KOPT-K1 (cell line): ENCODE results near the gene BTG3.

Source experiments
- H3K27ac ChIP-seq: fragments of 200-600 bp; sonication (generic); 2 replicates; pipeline ENCODE4 v1.5.1; 2016; ENCODE audit warnings: antibody characterized with exemption, mild to moderate bottlenecking, low read depth, low read length; ENCODE audit not compliant: poor library complexity, severe bottlenecking
- H3K36me3 ChIP-seq: fragments of 200-600 bp; sonication (generic); 2 replicates; pipeline ENCODE4 v1.5.1; 2017; ENCODE audit warnings: antibody characterized with exemption, mild to moderate bottlenecking, low read length, moderate library complexity; ENCODE audit not compliant: insufficient read depth
- H3K9me3 ChIP-seq: fragments of 200-600 bp; sonication (generic); 2 replicates; pipeline ENCODE4 v1.5.1; 2017; ENCODE audit warnings: antibody characterized with exemption, low read length, mild to moderate bottlenecking; ENCODE audit not compliant: insufficient read depth, poor library complexity, severe bottlenecking

The BTG3 gene

GRCh38 chr21:17572431-17572830 is 40.3 kb downstream of the BTG3 start:
- no peaks in the 10 kb centered on the region for H3K9me3 ChIP-seq
- no peaks in the 10 kb centered on the region for H3K36me3 ChIP-seq
- H3K27ac ChIP-seq: no peak overlapping the region

DNA sequence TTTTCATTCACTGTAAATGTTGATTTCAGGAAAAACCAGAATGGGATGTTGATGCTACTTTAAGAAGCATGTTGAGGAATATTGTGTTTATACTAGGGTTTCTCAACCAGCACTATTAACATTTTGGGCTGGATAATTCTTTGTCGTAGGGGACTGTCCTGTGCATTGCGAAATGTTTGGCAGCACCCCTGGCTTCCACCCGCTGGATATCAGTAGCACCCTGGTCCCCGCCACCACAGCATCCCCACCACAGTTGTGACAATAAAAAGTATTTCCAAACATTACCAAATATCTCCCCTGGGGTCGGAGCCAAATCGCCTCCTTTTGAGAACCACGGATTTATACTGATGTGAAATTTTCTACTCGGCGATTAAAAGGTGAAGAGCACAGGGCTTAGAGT is 41.9 kb downstream of the BTG3 start:
- Histone ChIP-seq H3K9me3 (no peaks in the 10 kb centered on the region), H3K36me3 (no peaks in the 10 kb centered on the region), H3K27ac (no peak overlapping the region)

GRCh38 chr21:17560377-17561025 is 52.2 kb downstream of the BTG3 start:
- Histone ChIP-seq H3K27ac (no peak overlapping the region), H3K9me3 (no peaks in the 10 kb centered on the region), H3K36me3 (no peaks in the 10 kb centered on the region)

GRCh38 chr21:17554679-17555465 is 57.8 kb downstream of the BTG3 start:
- no peaks in the 10 kb centered on the region for H3K9me3 ChIP-seq
- no peak overlapping the region for H3K27ac ChIP-seq
- H3K36me3 ChIP-seq: no peaks in the 10 kb centered on the region

DNA sequence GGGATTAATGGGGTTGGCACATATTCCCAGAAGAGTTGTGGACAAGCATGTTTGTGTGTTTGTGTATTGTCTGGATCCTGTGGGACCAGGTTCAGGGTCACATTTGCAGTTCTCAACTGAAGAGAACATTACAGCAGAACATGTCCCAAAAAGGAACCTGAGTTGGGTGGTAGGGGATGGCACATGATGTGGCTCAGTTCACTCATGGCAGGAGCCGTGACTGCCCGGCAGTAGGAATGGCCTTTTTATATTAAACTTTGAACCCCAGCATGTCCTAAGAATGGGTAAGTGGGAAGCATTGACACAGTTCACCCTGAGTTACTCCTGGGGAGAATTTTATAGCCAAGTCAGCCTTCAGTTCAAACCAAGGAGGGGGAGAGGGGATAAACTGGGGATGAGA is 58.6 kb downstream of the BTG3 start:
- H3K36me3 ChIP-seq: no peaks in the 10 kb centered on the region
- H3K27ac ChIP-seq: no peak overlapping the region
- no peaks in the 10 kb centered on the region for H3K9me3 ChIP-seq

- Histone ChIP-seq H3K36me3 (no peaks in the 10 kb centered on the region), H3K27ac (no peak overlapping the region), H3K9me3 (no peaks in the 10 kb centered on the region)
Observed at GRCh38 chr21:17552410-17552809, 60.3 kb downstream of the BTG3 start.

DNA sequence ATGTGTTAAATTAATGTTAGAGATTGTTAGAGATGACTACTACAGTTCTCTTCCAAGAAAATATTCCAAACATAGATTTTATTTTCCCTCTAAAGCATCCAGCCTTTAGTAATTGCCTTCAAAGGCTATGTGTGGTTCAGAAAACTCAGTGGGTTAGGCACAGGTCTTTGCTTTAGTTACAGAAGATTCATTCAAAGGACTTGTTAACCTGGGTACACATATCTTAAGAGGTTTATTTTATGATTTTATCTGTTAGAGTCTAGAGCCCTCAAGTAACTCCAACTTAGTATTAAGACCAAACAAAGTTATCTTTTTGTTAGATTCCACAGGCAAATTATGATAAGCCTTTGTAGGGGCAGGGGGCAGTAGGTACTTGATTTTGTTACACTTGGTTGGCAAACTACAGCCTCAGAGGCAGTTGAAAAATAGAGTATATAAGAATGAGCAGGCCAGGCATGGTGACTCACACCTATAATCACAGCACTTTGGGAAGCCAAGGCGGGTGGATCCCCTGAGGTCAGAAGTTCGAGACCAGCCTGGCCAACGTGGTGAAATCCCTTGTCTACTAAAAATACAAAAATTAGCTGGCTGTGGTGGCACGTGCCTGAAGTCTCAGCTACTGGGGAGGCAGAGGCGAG is 61.9 kb downstream of the BTG3 start:
- Histone ChIP-seq H3K36me3 (no peaks in the 10 kb centered on the region), H3K27ac (no peak overlapping the region), H3K9me3 (no peaks in the 10 kb centered on the region)

DNA sequence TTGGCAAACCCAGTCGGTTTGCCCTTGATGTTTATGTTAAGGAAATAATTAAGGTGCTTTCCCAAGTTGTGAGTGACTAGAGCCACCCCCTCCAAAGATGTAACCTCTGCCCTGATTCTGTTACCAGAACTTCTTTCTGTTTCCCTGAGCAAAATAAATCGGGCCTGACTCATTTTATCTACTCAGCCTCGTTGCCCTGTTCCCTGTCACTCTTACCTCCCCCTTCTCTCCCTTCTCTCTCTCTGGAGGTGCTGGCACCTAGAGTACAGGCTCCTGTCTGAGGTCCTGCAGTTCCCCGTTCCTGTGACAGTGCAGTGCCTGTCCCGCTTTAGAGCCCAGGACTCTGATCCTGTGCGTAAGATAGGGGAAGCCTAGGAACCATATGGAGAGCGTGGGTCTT is 64.4 kb downstream of the BTG3 start:
- H3K9me3 ChIP-seq: no peaks in the 10 kb centered on the region
- H3K36me3 ChIP-seq: no peaks in the 10 kb centered on the region
- no peak overlapping the region for H3K27ac ChIP-seq

DNA sequence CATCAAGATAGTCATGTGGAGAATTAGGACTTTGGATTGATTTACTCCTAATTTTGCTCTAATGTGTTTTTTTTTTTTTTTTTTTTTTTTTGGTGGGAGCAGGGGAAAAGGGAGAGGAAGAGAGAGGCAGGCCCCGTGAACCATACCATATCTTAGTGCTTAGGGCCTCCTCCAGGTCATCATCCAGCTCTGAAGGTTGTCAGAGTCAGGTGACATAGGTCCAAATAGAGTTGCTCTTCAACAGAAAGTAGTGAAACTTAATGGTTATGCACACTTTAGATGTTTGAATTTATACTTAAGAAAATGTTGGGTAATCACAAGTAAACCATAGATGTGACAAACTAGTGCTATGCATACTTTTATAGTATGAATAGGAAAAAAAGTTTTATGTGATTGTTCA is 67.7 kb downstream of the BTG3 start:
- H3K36me3 ChIP-seq: no peaks in the 10 kb centered on the region
- H3K27ac ChIP-seq: no peak overlapping the region
- H3K9me3 ChIP-seq: no peaks in the 10 kb centered on the region
